Measurements from ENCODE around the gene CD200.

GRCh38 chr3:112319516-112320276, 13.3 kb upstream of the CD200 start:
- TF ChIP-seq CTCF (IDR thresholded peaks at IDR 0.05) (no peak), POLR2A (IDR thresholded peaks at IDR 0.05) (no peak)

Data from adrenal gland (tissue), 5 donors.